Kidney epithelial cell (primary cell): ENCODE measurements around the gene DAPK3. TPM values are rescaled to one million over a fixed set of nuclear protein-coding genes. Genes with fewer than 3 reads are reported as not detected.
A peak's percentile ranks its signal among the peaks of the same experiment; 100 is the strongest.

Experiments used
- DNase-seq: peaks from one replicate; pipeline ENCODE4 v3.0.0-alpha.2; 2010; ENCODE audit warnings: low read depth
- H3K27me3 ChIP-seq: 2 replicates; pipeline ENCODE4 v1.6.0; 2011; ENCODE audit warnings: low read length; ENCODE audit not compliant: control insufficient read depth, insufficient read depth
- H3K36me3 ChIP-seq: 2 replicates; pipeline ENCODE4 v1.5.1; 2011; ENCODE audit warnings: low read length; ENCODE audit not compliant: control insufficient read depth, insufficient read depth
- H3K4me3 ChIP-seq: 2 replicates; pipeline ENCODE4 v1.5.1; 2011; ENCODE audit warnings: low read depth, mild to moderate bottlenecking, control low read depth, low read length
- CTCF ChIP-seq: IDR thresholded peaks from 2 replicates; pipeline ENCODE4 v1.5.1; 2011; ENCODE audit warnings: mild to moderate bottlenecking, moderate library complexity, low read length, control low read depth, inconsistent platforms; ENCODE audit not compliant: insufficient read depth, poor library complexity, severe bottlenecking
- total RNA-seq: library from RNA; depleted of rRNA; stranded (reverse); fragments of >200 nt; gene quantifications from 2 replicates; pipeline ENCODE4 v1.2.3, GENCODE V29; 2015

The DAPK3 gene
- 155 and 199 TPM in 2 replicates for total RNA-seq

- Histone ChIP-seq H3K4me3 (peak within 1 kb of the TSS; percentile 99), H3K27me3 (no peaks in the 10 kb centered on the region), H3K36me3 (peaks cover under 1% of the 10 kb centered on the region)
- DNase-seq, result peak; percentile 91
- TF ChIP-seq CTCF, result no peak
These were observed at the start of gene DAPK3 for GRCh38 chr19:3970808-3971598. TSS of gene DAPK3 (minus strand) at chr19:3971099. CDS start at chr19:3969735, 1,364 bp downstream.

- H3K36me3 ChIP-seq, result no peaks in the 10 kb centered on the region
- H3K4me3 ChIP-seq, result no peak overlapping the region
- no peak for TF ChIP-seq CTCF
- no peak for DNase-seq
- H3K27me3 ChIP-seq, result no peaks in the 10 kb centered on the region
These were observed 48.7 kb upstream of the DAPK3 start for GRCh38 chr19:4019578-4019977.

- no peak for DNase-seq
- TF ChIP-seq CTCF, result no peak
- Histone ChIP-seq H3K4me3 (no peak overlapping the region), H3K27me3 (no peaks in the 10 kb centered on the region), H3K36me3 (no peaks in the 10 kb centered on the region)
These were observed 48.0 kb upstream of the DAPK3 start for GRCh38 chr19:4018775-4019504.

DNA sequence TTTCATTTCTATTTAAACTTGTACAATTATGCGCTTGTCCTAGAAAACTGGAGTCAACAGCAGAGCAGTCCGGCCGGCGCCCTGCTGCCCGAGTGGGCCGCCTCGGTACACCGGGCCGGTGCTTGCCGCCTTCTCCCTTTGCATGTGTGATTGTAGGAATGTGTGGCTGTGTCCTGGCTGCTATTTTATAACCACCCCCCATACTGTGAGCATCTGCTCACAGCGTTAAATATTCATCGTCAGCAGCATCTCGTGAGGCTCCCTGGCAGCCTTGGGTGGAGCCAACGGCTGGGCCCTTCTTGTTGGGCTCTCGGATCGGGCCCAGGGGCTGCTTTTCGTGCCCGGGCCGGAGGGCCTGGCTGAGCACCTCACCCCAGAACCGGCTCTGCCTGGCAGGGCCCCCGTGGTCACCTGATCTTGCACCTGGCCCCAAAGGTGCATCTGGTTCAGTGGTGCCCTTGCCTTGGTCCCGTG, 47.3 kb upstream of the DAPK3 start:
- H3K36me3 ChIP-seq, result no peaks in the 10 kb centered on the region
- no peak overlapping the region for H3K4me3 ChIP-seq
- no peak for DNase-seq
- TF ChIP-seq CTCF, result no peak
- no peaks in the 10 kb centered on the region for H3K27me3 ChIP-seq

- TF ChIP-seq CTCF, result no peak
- Histone ChIP-seq H3K27me3 (no peaks in the 10 kb centered on the region), H3K4me3 (no peak overlapping the region), H3K36me3 (no peaks in the 10 kb centered on the region)
- DNase-seq, result no peak
These were observed 46.2 kb upstream of the DAPK3 start for GRCh38 chr19:4016903-4017638.
